Panc1 (cell line): ENCODE results near the gene SDK1.

Experiments used
- CTCF ChIP-seq: fragments of 450-650 bp; IDR thresholded peaks from 2 replicates; pipeline ENCODE4 v1.5.1; 2017; ENCODE audit warnings: mild to moderate bottlenecking
- POLR2AphosphoS5 ChIP-seq: IDR thresholded peaks from 2 replicates; pipeline ENCODE4 v1.6.1; 2012; ENCODE audit warnings: mild to moderate bottlenecking, low read depth, low read length, moderate library complexity

- no peak for TF ChIP-seq CTCF
- no peak for TF ChIP-seq POLR2AphosphoS5
These were observed 592.2 kb downstream of the SDK1 start for GRCh38 chr7:3893151-3893788.
